H1 (cell line): ENCODE results near the gene FGFRL1. TPM values are rescaled to one million over a fixed set of nuclear protein-coding genes. Genes with fewer than 3 reads are reported as not detected.

Experiments
- CTCF ChIA-PET: fragments of 300-600 bp; sonication (Branson Sonifier 250); formaldehyde crosslinking; loops from one replicate; lab custom pipeline; 2021; ENCODE audit not compliant: partially characterized antibody; lab: Charles Lee
- POLR2A ChIA-PET: fragments of 300-600 bp; sonication (Branson Sonifier 250); formaldehyde crosslinking; loops from one replicate; lab custom pipeline; 2021; ENCODE audit warnings: inconsistent platforms; ENCODE audit not compliant: partially characterized antibody; lab: Charles Lee
- DNase-seq, 2 experiments: peaks; one replicate each; pipeline versions ENCODE4 v3.0.0 to v3.0.0-alpha.2; 2010 to 2022; ENCODE audit warnings: low spot score in 2 of 2, low read depth in 1 of 2, mixed read lengths in 1 of 2
- FAIRE-seq: peaks from 2 replicates; lab custom pipeline; 2011; peaks lifted over from hg19 to GRCh38; lab: Jason Lieb, UNC
- H2AFZ ChIP-seq: 2 replicates; pipeline ENCODE4 v1.8.1; 2012; ENCODE audit warnings: low read length, inconsistent platforms
- H2AK5ac ChIP-seq: 2 replicates; pipeline ENCODE4 v1.6.1; 2013; ENCODE audit warnings: low read depth, low read length
- H2BK120ac ChIP-seq: replicated peaks from 2 replicates; pipeline ENCODE3; 2013; ENCODE audit warnings: low read depth, low read length, inconsistent platforms
- H2BK12ac ChIP-seq: 2 replicates; pipeline ENCODE4 v1.6.1; 2013; ENCODE audit warnings: low read depth, low read length
- H2BK15ac ChIP-seq: 2 replicates; pipeline ENCODE4 v1.6.1; 2013; ENCODE audit warnings: low read length
- H2BK20ac ChIP-seq: 2 replicates; pipeline ENCODE4 v1.6.1; 2013; ENCODE audit warnings: low read length
- H2BK5ac ChIP-seq: 2 replicates; pipeline ENCODE4 v1.6.1; 2013; ENCODE audit warnings: low read depth, low read length
- H3K14ac ChIP-seq: 2 replicates; pipeline ENCODE4 v1.6.1; 2013; ENCODE audit warnings: inconsistent platforms; ENCODE audit not compliant: insufficient read length
- H3K18ac ChIP-seq: 2 replicates; pipeline ENCODE4 v1.6.1; 2013; ENCODE audit warnings: low read length; ENCODE audit errors: extremely low read depth
- H3K23ac ChIP-seq: 2 replicates; pipeline ENCODE4 v1.6.1; 2013; ENCODE audit warnings: inconsistent platforms; ENCODE audit not compliant: insufficient read length
- H3K23me2 ChIP-seq: 2 replicates; pipeline ENCODE4 v1.6.1; 2013; ENCODE audit warnings: low read depth, low read length
- H3K27ac ChIP-seq: 2 replicates; pipeline ENCODE4 v1.6.1; 2011; ENCODE audit warnings: low read depth, low read length, inconsistent platforms
- H3K27me3 ChIP-seq, 4 experiments: replicated peaks in 1 of 4; 1 replicate in 1 of 4; 2 replicates in 3 of 4; pipeline versions ENCODE4 v1.6.1 to v1.8.1; 2011 to 2013; ENCODE audit warnings: low read length in 3 of 4, mild to moderate bottlenecking in 3 of 4, inconsistent platforms in 2 of 4, mixed read lengths in 2 of 4, moderate library complexity in 1 of 4; ENCODE audit not compliant: control insufficient read depth in 3 of 4, insufficient read depth in 3 of 4; ENCODE audit errors: extremely low read depth in 1 of 4
- H3K36me3 ChIP-seq, 4 experiments: 2 replicates each; pipeline versions ENCODE4 v1.6.1 to v1.8.1; 2011 to 2013; ENCODE audit warnings: mild to moderate bottlenecking in 4 of 4, low read length in 3 of 4, moderate library complexity in 2 of 4, control low read depth in 1 of 4, inconsistent platforms in 1 of 4; ENCODE audit not compliant: insufficient read depth in 4 of 4, control insufficient read depth in 2 of 4
- H3K4ac ChIP-seq: replicated peaks from 2 replicates; pipeline ENCODE3; 2013; ENCODE audit warnings: low read length, low read depth, mixed read lengths, inconsistent platforms; ENCODE audit not compliant: insufficient read length
- H3K4me1 ChIP-seq, 4 experiments: replicated peaks in 1 of 4; 1 replicate in 1 of 4; 2 replicates in 3 of 4; pipeline versions ENCODE4 v1.6.1 to v1.8.1; 2011 to 2013; ENCODE audit warnings: low read length in 3 of 4, inconsistent platforms in 2 of 4, mixed read lengths in 1 of 4; ENCODE audit not compliant: insufficient read depth in 4 of 4, control insufficient read depth in 3 of 4
- H3K4me2 ChIP-seq, 2 experiments: 2 replicates each; pipeline versions ENCODE4 v1.6.1 to v1.8.1; 2011 to 2013; ENCODE audit warnings: low read depth in 2 of 2, low read length in 2 of 2, control low read depth in 1 of 2, inconsistent platforms in 1 of 2, mild to moderate bottlenecking in 1 of 2; ENCODE audit not compliant: insufficient read depth in 1 of 2
- H3K4me3 ChIP-seq, 4 experiments: fragments of 200-600, 300-600 bp in 1 of 4; sonication (generic), shearing (Covaris generic), sonication (Bioruptor Twin) in 1 of 4; 2 replicates each; pipeline versions ENCODE4 v1.5.1 to v1.8.1; 2011 to 2016; ENCODE audit warnings: low read length in 4 of 4, low read depth in 3 of 4, control low read depth in 2 of 4, inconsistent platforms in 2 of 4, mild to moderate bottlenecking in 2 of 4, mixed read lengths in 1 of 4, moderate library complexity in 1 of 4; ENCODE audit not compliant: insufficient read depth in 2 of 4; ENCODE audit errors: extremely low read depth in 1 of 4
- H3K56ac ChIP-seq: replicated peaks from 2 replicates; pipeline ENCODE3; 2013; ENCODE audit warnings: low read depth, mild to moderate bottlenecking, mixed read lengths, low read length, inconsistent platforms; ENCODE audit not compliant: insufficient read length
- H3K79me1 ChIP-seq: 2 replicates; pipeline ENCODE4 v1.6.1; 2013; ENCODE audit warnings: low read depth, low read length, control low read depth
- H3K79me2 ChIP-seq, 2 experiments: 2 replicates each; pipeline versions ENCODE4 v1.6.1 to v1.8.1; 2012 to 2013; ENCODE audit warnings: low read length in 2 of 2, mild to moderate bottlenecking in 2 of 2, inconsistent platforms in 1 of 2; ENCODE audit not compliant: insufficient read depth in 2 of 2, control insufficient read depth in 1 of 2
- H3K9ac ChIP-seq, 4 experiments: replicated peaks in 1 of 4; 1 replicate in 1 of 4; 2 replicates in 3 of 4; pipeline versions ENCODE4 v1.6.1 to v1.8.1; 2011 to 2013; ENCODE audit warnings: low read depth in 3 of 4, low read length in 3 of 4, control low read depth in 2 of 4, mild to moderate bottlenecking in 2 of 4, moderate library complexity in 2 of 4, inconsistent platforms in 1 of 4; ENCODE audit errors: extremely low read depth in 1 of 4
- H3K9me3 ChIP-seq, 2 experiments: 2 replicates each; pipeline versions ENCODE4 v1.6.1 to v1.8.1; 2012 to 2013; ENCODE audit warnings: mild to moderate bottlenecking in 2 of 2, moderate library complexity in 2 of 2, control low read depth in 1 of 2, inconsistent platforms in 1 of 2, low read depth in 1 of 2, low read length in 1 of 2, mixed read lengths in 1 of 2; ENCODE audit not compliant: insufficient read depth in 2 of 2
- H4K20me1 ChIP-seq, 2 experiments: replicated peaks in 1 of 2; 2 replicates each; pipeline versions ENCODE3 to v1.8.1; 2011 to 2013; ENCODE audit warnings: inconsistent platforms in 2 of 2, low read length in 2 of 2, mild to moderate bottlenecking in 1 of 2; ENCODE audit not compliant: insufficient read depth in 2 of 2, control insufficient read depth in 1 of 2
- H4K5ac ChIP-seq: 2 replicates; pipeline ENCODE4 v1.6.1; 2013; ENCODE audit warnings: low read length, low read depth, mixed read lengths, inconsistent platforms; ENCODE audit not compliant: insufficient read length
- H4K8ac ChIP-seq: 2 replicates; pipeline ENCODE4 v1.8.0; 2013; ENCODE audit warnings: mild to moderate bottlenecking, moderate library complexity, low read length, inconsistent platforms; ENCODE audit not compliant: insufficient read depth; ENCODE audit errors: extremely low read depth
- H4K91ac ChIP-seq: replicated peaks from 2 replicates; pipeline ENCODE3; 2013; ENCODE audit warnings: low read length, mixed read lengths, inconsistent platforms; ENCODE audit not compliant: insufficient read length
- CBX8 ChIP-seq: fragments of 300-800, 300-1000 bp; sonication (generic); IDR thresholded peaks from 2 replicates; pipeline ENCODE4 v1.7.1; 2016; ENCODE audit warnings: low read depth, low read length, borderline replicate concordance
- CREB1 ChIP-seq: IDR thresholded peaks from 2 replicates; pipeline ENCODE4 v1.6.1; 2012; ENCODE audit warnings: inconsistent platforms
- EGR1 ChIP-seq: IDR thresholded peaks from 2 replicates; pipeline ENCODE4 v1.6.1; 2011; ENCODE audit warnings: low read depth, low read length, borderline replicate concordance
- EP300 ChIP-seq, 2 experiments: IDR thresholded peaks; 1 replicate in 1 of 2; 2 replicates in 1 of 2; pipeline ENCODE4 v1.6.1; 2011 to 2012; ENCODE audit warnings: low read depth in 2 of 2, low read length in 2 of 2, mild to moderate bottlenecking in 2 of 2, borderline replicate concordance in 1 of 2, inconsistent platforms in 1 of 2, moderate library complexity in 1 of 2
- GABPA ChIP-seq: IDR thresholded peaks from 2 replicates; pipeline ENCODE4 v1.6.1; 2011; ENCODE audit warnings: mild to moderate bottlenecking, low read length, moderate library complexity, borderline replicate concordance; ENCODE audit not compliant: insufficient read depth
- HDAC2 ChIP-seq, 2 experiments: fragments of 300-600 bp in 1 of 2; sonication (generic) in 1 of 2; IDR thresholded peaks; 2 replicates each; pipeline ENCODE4 v1.6.1; 2011 to 2012; ENCODE audit warnings: low read depth in 2 of 2, low read length in 2 of 2, mild to moderate bottlenecking in 2 of 2, moderate library complexity in 2 of 2, borderline replicate concordance in 1 of 2, inconsistent platforms in 1 of 2
- KDM4A ChIP-seq: IDR thresholded peaks from one replicate; pipeline ENCODE4 v1.7.1; 2012; ENCODE audit warnings: low read depth, mild to moderate bottlenecking, moderate library complexity, low read length, inconsistent platforms; ENCODE audit not compliant: severe bottlenecking
- MAX ChIP-seq: IDR thresholded peaks from 2 replicates; pipeline ENCODE4 v1.6.1; 2012; ENCODE audit warnings: inconsistent platforms
- RNF2 ChIP-seq: fragments of 200-900, 300-1000 bp; sonication (generic); IDR thresholded peaks from 2 replicates; pipeline ENCODE4 v1.7.1; 2016; ENCODE audit warnings: borderline replicate concordance, low read depth, mild to moderate bottlenecking, antibody characterized with exemption, low read length; ENCODE audit not compliant: poor library complexity, severe bottlenecking; ENCODE audit errors: missing control alignments
- SIRT6 ChIP-seq: IDR thresholded peaks from one replicate; pipeline ENCODE4 v1.7.1; 2012; ENCODE audit warnings: low read length, inconsistent platforms
- TAF7 ChIP-seq: optimal IDR thresholded peaks from 2 replicates; pipeline ENCODE3; 2011; ENCODE audit warnings: low read depth, mild to moderate bottlenecking, inconsistent platforms, low read length, moderate library complexity, borderline replicate concordance
- TCF12 ChIP-seq: IDR thresholded peaks from 2 replicates; pipeline ENCODE4 v1.6.1; 2011; ENCODE audit warnings: low read depth, mild to moderate bottlenecking, low read length
- WGBS, 2 experiments: shearing (Covaris generic) in 1 of 2; methylation state at CpG; one replicate each; pipeline versions ENCODE4 v1.1.6 to v1.1.7; 2013 to 2015; ENCODE audit warnings: low lambda C conversion rate in 2 of 2, mixed read lengths in 2 of 2, inconsistent platforms in 1 of 2, low coverage in 1 of 2, missing lambda C conversion rate in 1 of 2; ENCODE audit not compliant: insufficient replicate concordance in 2 of 2, insufficient coverage in 1 of 2, insufficient read length in 1 of 2; ENCODE audit errors: extremely low coverage in 1 of 2, missing lambda C conversion rate in 1 of 2; 5-methylcytosine and 5-hydroxymethylcytosine counted together
- polyA plus RNA-seq, 7 experiments: library from polyadenylated mRNA; depleted of rRNA in 3 of 7; stranded (reverse) in 5 of 7; unstranded in 2 of 7; fragments of >200 nt in 5 of 7; fragments of 200-250 nt in 2 of 7; gene quantifications; 1 replicate in 5 of 7; 2 replicates in 1 of 7; 4 replicates in 1 of 7; pipeline versions ENCODE4 v1.2.1 to v1.2.3, GENCODE V29; 2011 to 2013; ENCODE audit warnings: missing spikeins in 2 of 7, mixed read lengths in 2 of 7
- total RNA-seq: library from RNA; stranded (reverse); fragmentation: NEBNext Ultra II Directional; extraction: Animal tissue kit (Norgen Biotek cat#: 25700); gene quantifications from 2 replicates; pipeline ENCODE4 v1.2.1, GENCODE V29; 2021

The FGFRL1 gene
- total and polyA plus RNA-seq, 2 of the 8 experiments (the other 6 are each of a cell fraction or from before 2014, with no cell fraction given): 18.9 to 34.6 TPM

GRCh38 chr4:1043162-1043561, 31.7 kb downstream of the FGFRL1 start:
- Histone ChIP-seq H2BK5ac (peak overlapping the region; percentile 92), H4K20me1 (peaks cover 0 to 2% of the 10 kb centered on the region in 2 experiments), H3K14ac (peak overlapping the region; percentile 71), H4K8ac (peak overlapping the region; percentile 91), H3K4me2 (peak overlapping the region in 1 of 2 experiments; percentile 26; a peak in 1 of 4 replicates), H3K79me2 (no peaks in the 10 kb centered on the region), H3K4ac (peak overlapping the region; percentile 100), H3K79me1 (no peaks in the 10 kb centered on the region), H3K27ac (no peak overlapping the region; the same call in 1 of the 2 replicates), H2AK5ac (peak overlapping the region; percentile 100), H3K56ac (peak overlapping the region; percentile 46), H3K36me3 (no peaks in the 10 kb centered on the region), H2BK15ac (peak overlapping the region; percentile 99), H2AFZ (0 out of 2 replicates have a peak overlapping the region, but pooled peaks have one; percentile 42), H2BK20ac (peak overlapping the region; percentile 99), H3K4me3 (no peak overlapping the region), H4K91ac (peak overlapping the region; percentile 99), H2BK12ac (peak overlapping the region; percentile 98; the same call in 1 of the 2 replicates), H3K23ac (peak overlapping the region; percentile 71), H3K9ac (no peak overlapping the region; a peak in 1 of 7 replicates), H3K4me1 (peaks cover 0 to 26% (median 15%) of the 10 kb centered on the region in 4 experiments; a peak in 6 of 7 replicates), H3K23me2 (peaks cover 14% of the 10 kb centered on the region), H4K5ac (peak overlapping the region; percentile 48), H3K18ac (peak overlapping the region; percentile 87), H2BK120ac (peak overlapping the region; percentile 87), H3K9me3 (no peaks in the 10 kb centered on the region), H3K27me3 (peaks cover 0 to 6% (median 0%) of the 10 kb centered on the region in 4 experiments; a peak in 3 of 7 replicates)
- POLR2A ChIA-PET: interaction anchor here (1.2 kb wide), 1 partner anchor 10 kb away, joined by 3 read pairs; no protein-coding TSS in a partner anchor
- CTCF ChIA-PET: interaction anchor here (1.2 kb wide), 1 partner anchor 32 kb away, joined by 3 read pairs; no protein-coding TSS in a partner anchor
- no peak for DNase-seq
- no peak for FAIRE-seq
- WGBS, 2 experiments: 87% methylated on average over 7 of the region's 7 CpGs; no CpG with 5 or more reads in 1 of the 2 experiments
- TF ChIP-seq CREB1 (no peak), HDAC2 (IDR thresholded peaks at IDR 0.05; ENCODE audit: borderline replicate concordance in 1 of 2, low read depth in 2 of 2, low read length in 2 of 2) (no peak), EP300 (IDR thresholded peaks at IDR 0.05; ENCODE audit: borderline replicate concordance in 1 of 2, low read depth in 2 of 2, low read length in 2 of 2) (no peak), KDM4A (no peak), SIRT6 (no peak), TAF7 (no peak), TCF12 (no peak), MAX (no peak), CBX8 (no peak), RNF2 (no peak), EGR1 (no peak), GABPA (no peak)
